ENCODE measurements around the gene MRPL12. TPM values are rescaled to one million over a fixed set of nuclear protein-coding genes. Genes with fewer than 3 reads are reported as not detected.

MRPL12 gene
- total and polyA plus RNA-seq, 9 of the 15 experiments (the other 6 are each of a cell fraction or from before 2014, with no cell fraction given) = 0.94 to 338 (median 100) TPM

DNA sequence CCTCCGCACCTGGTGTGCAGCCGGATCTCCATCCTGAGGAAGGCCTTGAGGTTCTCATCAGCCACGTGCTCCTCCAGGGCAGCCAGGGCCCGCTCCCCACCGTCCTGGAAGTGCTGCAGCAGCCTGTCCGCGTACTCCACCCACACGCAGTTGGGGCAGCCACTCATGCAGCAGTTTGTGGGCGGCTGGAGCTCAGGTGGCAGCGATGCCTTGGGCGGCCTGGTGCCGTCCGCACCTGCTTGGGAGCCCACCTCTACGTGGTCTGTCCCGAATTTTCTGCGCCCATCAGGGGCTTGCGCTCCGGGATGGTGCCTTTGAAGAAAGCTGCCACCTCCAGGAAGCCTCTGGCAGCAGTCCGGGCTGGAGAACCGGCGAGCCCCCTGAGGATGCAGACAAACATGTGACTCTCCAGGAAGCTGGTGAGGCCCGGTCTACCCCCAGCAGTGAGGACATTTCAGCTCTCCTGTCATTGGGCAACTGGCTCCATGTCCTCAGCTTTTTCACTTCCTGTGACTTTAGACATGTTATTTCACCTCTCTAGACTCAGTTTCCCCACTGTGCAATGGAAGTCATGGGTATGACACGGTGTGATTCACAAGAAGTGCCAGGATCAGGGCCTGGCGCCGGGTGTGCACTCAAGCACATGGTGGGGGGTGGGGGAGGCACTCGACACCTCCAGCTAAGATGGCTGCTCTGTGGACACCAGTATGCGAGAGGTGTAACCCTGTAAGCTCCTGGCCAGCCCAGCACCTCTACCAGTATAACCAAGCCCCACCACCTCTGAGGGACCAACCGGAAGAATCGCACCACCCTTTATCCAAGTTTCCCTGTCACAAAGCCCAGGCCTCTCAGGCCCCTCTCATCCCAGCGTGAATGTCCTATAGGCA is 37.7 kb upstream of the MRPL12 start (continued):
- TF ChIP-seq, protein P1, sequence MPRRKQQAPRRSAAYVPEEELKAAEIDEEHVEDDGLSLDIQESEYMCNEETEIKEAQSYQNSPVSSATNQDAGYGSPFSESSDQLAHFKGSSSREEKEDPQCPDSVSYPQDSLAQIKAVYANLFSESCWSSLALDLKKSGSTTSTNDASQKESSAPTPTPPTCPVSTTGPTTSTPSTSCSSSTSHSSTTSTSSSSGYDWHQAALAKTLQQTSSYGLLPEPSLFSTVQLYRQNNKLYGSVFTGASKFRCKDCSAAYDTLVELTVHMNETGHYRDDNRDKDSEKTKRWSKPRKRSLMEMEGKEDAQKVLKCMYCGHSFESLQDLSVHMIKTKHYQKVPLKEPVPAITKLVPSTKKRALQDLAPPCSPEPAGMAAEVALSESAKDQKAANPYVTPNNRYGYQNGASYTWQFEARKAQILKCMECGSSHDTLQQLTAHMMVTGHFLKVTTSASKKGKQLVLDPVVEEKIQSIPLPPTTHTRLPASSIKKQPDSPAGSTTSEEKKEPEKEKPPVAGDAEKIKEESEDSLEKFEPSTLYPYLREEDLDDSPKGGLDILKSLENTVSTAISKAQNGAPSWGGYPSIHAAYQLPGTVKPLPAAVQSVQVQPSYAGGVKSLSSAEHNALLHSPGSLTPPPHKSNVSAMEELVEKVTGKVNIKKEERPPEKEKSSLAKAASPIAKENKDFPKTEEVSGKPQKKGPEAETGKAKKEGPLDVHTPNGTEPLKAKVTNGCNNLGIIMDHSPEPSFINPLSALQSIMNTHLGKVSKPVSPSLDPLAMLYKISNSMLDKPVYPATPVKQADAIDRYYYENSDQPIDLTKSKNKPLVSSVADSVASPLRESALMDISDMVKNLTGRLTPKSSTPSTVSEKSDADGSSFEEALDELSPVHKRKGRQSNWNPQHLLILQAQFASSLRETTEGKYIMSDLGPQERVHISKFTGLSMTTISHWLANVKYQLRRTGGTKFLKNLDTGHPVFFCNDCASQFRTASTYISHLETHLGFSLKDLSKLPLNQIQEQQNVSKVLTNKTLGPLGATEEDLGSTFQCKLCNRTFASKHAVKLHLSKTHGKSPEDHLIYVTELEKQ (CRISPR knock-in tag; IDR thresholded peaks at IDR 0.05) = peak; percentile 83
- TF ChIP-seq ZNF253 (CRISPR knock-in tag; conservative IDR thresholded peaks at IDR 0.05) (no peak), ATF1 (CRISPR knock-in tag; IDR thresholded peaks at IDR 0.05) (no peak), ATF1 (tag; IDR thresholded peaks at IDR 0.05) (peak; percentile 33), ZNF696 (CRISPR knock-in tag; conservative IDR thresholded peaks at IDR 0.05) (no peak), NFATC3 (IDR thresholded peaks at IDR 0.05) (no peak), MEIS2 (IDR thresholded peaks at IDR 0.05; ENCODE audit: partially characterized antibody) (no peak), FOXJ2 (tag; IDR thresholded peaks at IDR 0.05) (no peak), ZNF3 (CRISPR knock-in tag; IDR thresholded peaks at IDR 0.05) (no peak), SLC30A9 (CRISPR knock-in tag; IDR thresholded peaks at IDR 0.05) (no peak), TCF7 (IDR thresholded peaks at IDR 0.05; ENCODE audit: borderline replicate concordance) (no peak), ZNF695 (CRISPR knock-in tag; IDR thresholded peaks at IDR 0.05) (0 out of 2 replicates have a peak, but pooled peaks have one; percentile 51), ZNF766 (CRISPR knock-in tag; conservative IDR thresholded peaks at IDR 0.05) (peak; percentile 91), HIVEP1 (CRISPR knock-in tag; IDR thresholded peaks at IDR 0.05) (0 out of 2 replicates have a peak, but pooled peaks have one; percentile 13), ZNF436 (CRISPR knock-in tag; IDR thresholded peaks at IDR 0.05) (no peak), NBN (IDR thresholded peaks at IDR 0.05; ENCODE audit: low read depth) (no peak), BDP1 (IDR thresholded peaks at IDR 0.05; ENCODE audit: insufficient read depth, insufficient read length) (no peak), TCF7L2 (IDR thresholded peaks at IDR 0.05; ENCODE audit: low read depth, low read length) (no peak), XRCC5 (IDR thresholded peaks at IDR 0.05; ENCODE audit: low read depth, low read length) (no peak), GTF2A2 (tag; IDR thresholded peaks at IDR 0.05) (peak; percentile 67; the same call in 1 of the 2 replicates)
- TF ChIP-seq, protein P2, sequence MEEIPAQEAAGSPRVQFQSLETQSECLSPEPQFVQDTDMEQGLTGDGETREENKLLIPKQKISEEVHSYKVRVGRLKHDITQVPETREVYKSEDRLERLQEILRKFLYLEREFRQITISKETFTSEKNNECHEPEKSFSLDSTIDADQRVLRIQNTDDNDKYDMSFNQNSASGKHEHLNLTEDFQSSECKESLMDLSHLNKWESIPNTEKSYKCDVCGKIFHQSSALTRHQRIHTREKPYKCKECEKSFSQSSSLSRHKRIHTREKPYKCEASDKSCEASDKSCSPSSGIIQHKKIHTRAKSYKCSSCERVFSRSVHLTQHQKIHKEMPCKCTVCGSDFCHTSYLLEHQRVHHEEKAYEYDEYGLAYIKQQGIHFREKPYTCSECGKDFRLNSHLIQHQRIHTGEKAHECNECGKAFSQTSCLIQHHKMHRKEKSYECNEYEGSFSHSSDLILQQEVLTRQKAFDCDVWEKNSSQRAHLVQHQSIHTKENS (CRISPR knock-in tag; IDR thresholded peaks at IDR 0.05) = no peak
- TF ChIP-seq, protein P3, sequence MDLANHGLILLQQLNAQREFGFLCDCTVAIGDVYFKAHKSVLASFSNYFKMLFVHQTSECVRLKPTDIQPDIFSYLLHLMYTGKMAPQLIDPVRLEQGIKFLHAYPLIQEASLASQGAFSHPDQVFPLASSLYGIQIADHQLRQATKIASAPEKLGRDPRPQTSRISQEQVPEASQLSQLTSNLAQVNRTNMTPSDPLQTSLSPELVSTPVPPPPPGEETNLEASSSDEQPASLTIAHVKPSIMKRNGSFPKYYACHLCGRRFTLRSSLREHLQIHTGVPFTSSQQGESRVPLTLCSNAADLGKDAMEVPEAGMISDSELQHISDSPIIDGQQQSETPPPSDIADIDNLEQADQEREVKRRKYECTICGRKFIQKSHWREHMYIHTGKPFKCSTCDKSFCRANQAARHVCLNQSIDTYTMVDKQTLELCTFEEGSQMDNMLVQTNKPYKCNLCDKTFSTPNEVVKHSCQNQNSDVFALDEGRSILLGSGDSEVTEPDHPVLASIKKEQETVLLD (IDR thresholded peaks at IDR 0.05) = no peak; the same call in 1 of the 2 replicates
- TF ChIP-seq, protein P4, sequence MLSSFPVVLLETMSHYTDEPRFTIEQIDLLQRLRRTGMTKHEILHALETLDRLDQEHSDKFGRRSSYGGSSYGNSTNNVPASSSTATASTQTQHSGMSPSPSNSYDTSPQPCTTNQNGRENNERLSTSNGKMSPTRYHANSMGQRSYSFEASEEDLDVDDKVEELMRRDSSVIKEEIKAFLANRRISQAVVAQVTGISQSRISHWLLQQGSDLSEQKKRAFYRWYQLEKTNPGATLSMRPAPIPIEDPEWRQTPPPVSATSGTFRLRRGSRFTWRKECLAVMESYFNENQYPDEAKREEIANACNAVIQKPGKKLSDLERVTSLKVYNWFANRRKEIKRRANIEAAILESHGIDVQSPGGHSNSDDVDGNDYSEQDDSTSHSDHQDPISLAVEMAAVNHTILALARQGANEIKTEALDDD (IDR thresholded peaks at IDR 0.05) = no peak
